ENCODE data around the gene ATG12.

- TF ChIP-seq POLR2AphosphoS5 (IDR thresholded peaks at IDR 0.05) (no peak), CTCF (IDR thresholded peaks at IDR 0.05) (no peak)
These were observed 52.9 kb downstream of the ATG12 start for GRCh38 chr5:115788440-115788839.
